SK-N-SH (cell line): Measurements from ENCODE around the gene RUVBL2. TPM values are rescaled to one million over a fixed set of nuclear protein-coding genes. Genes with fewer than 3 reads are reported as not detected.

ENCODE experiments used
- CTCF ChIA-PET: fragments of 300-600, 350-600 bp; formaldehyde crosslinking; extraction: SDS; loops from one replicate; lab custom pipeline; 2021; lab: Yijun Ruan, JAX
- POLR2A ChIA-PET: fragments of 350-600 bp; sonication (Branson Sonifier 250); formaldehyde crosslinking; extraction: SDS; loops from one replicate; lab custom pipeline; 2020; ENCODE audit warnings: antibody characterized with exemption, inconsistent platforms; lab: Yijun Ruan, JAX
- DNase-seq: peaks from one replicate; pipeline ENCODE4 v3.0.0; 2012
- H2AFZ ChIP-seq: fragments of 200-600 bp; sonication (generic); 2 replicates; pipeline ENCODE4 v1.8.1; 2016; ENCODE audit warnings: antibody characterized with exemption, mild to moderate bottlenecking, low read depth
- H3F3A ChIP-seq: fragments of 200-600 bp; sonication (generic); replicated peaks from 2 replicates; pipeline ENCODE3; 2016; ENCODE audit warnings: antibody characterized with exemption, mild to moderate bottlenecking; ENCODE audit not compliant: insufficient read depth
- H3K27ac ChIP-seq, 2 experiments: fragments of 200-500 bp in 1 of 2; fragments of 200-600 bp in 1 of 2; sonication (Bioruptor generic) in 1 of 2; sonication (generic), shearing (Covaris generic) in 1 of 2; 2 replicates each; pipeline versions ENCODE4 v1.5.1 to v1.6.1; 2014 to 2016; ENCODE audit warnings: low read depth in 2 of 2, inconsistent platforms in 1 of 2, low read length in 1 of 2, mild to moderate bottlenecking in 1 of 2, mixed read lengths in 1 of 2
- H3K27me3 ChIP-seq: fragments of 200-600 bp; sonication (generic), shearing (Covaris generic); 2 replicates; pipeline ENCODE4 v1.6.1; 2016; ENCODE audit warnings: mixed run types; ENCODE audit not compliant: insufficient read depth
- H3K36me3 ChIP-seq, 2 experiments: fragments of 200-500 bp in 1 of 2; fragments of 200-600 bp in 1 of 2; sonication (Bioruptor generic) in 1 of 2; sonication (generic) in 1 of 2; replicated peaks in 1 of 2; 2 replicates each; pipeline versions ENCODE3 to v1.5.1; 2014 to 2016; ENCODE audit warnings: low read length in 1 of 2, mild to moderate bottlenecking in 1 of 2; ENCODE audit not compliant: insufficient read depth in 2 of 2, control insufficient read depth in 1 of 2
- H3K4me1 ChIP-seq, 2 experiments: fragments of 200-500 bp in 1 of 2; fragments of 200-600 bp in 1 of 2; sonication (Bioruptor generic) in 1 of 2; sonication (generic), shearing (Covaris generic) in 1 of 2; 2 replicates each; pipeline versions ENCODE4 v1.5.1 to v1.6.1; 2014 to 2016; ENCODE audit warnings: low read depth in 1 of 2, low read length in 1 of 2, mixed run types in 1 of 2; ENCODE audit not compliant: insufficient read depth in 2 of 2, control insufficient read depth in 1 of 2
- H3K4me2 ChIP-seq: fragments of 200-600 bp; sonication (generic), shearing (Covaris generic); 2 replicates; pipeline ENCODE4 v1.6.1; 2017; ENCODE audit warnings: mixed run types
- H3K4me3 ChIP-seq, 2 experiments: fragments of 200-500 bp in 1 of 2; fragments of 200-600 bp in 1 of 2; sonication (Bioruptor generic) in 1 of 2; sonication (generic), shearing (Covaris generic) in 1 of 2; 2 replicates each; pipeline versions ENCODE4 v1.5.1 to v1.8.1; 2014 to 2016; ENCODE audit warnings: low read depth in 2 of 2, inconsistent platforms in 1 of 2, low read length in 1 of 2, mild to moderate bottlenecking in 1 of 2, mixed read lengths in 1 of 2, moderate library complexity in 1 of 2
- H3K79me2 ChIP-seq: fragments of 200-600 bp; sonication (generic); 2 replicates; pipeline ENCODE4 v1.8.1; 2017; ENCODE audit warnings: mild to moderate bottlenecking; ENCODE audit not compliant: insufficient read depth
- H3K9ac ChIP-seq: fragments of 200-600 bp; sonication (generic); 2 replicates; pipeline ENCODE4 v1.6.1; 2017; ENCODE audit warnings: mixed run types
- H3K9me2 ChIP-seq: fragments of 200-600 bp; sonication (generic); 2 replicates; pipeline ENCODE4 v1.6.1; 2017; ENCODE audit warnings: mixed run types
- H3K9me3 ChIP-seq: fragments of 200-600 bp; sonication (generic); 2 replicates; pipeline ENCODE4 v1.6.1; 2017; ENCODE audit warnings: mixed run types, mild to moderate bottlenecking, moderate library complexity
- H4K20me1 ChIP-seq: fragments of 200-600 bp; sonication (generic); 2 replicates; pipeline ENCODE4 v1.6.1; 2017; ENCODE audit warnings: mild to moderate bottlenecking, mixed run types; ENCODE audit not compliant: insufficient read depth
- CHD2 ChIP-seq: fragments of 150-350 bp; IDR thresholded peaks from 2 replicates; pipeline ENCODE4 v1.6.1; 2018; ENCODE audit warnings: low read length; ENCODE audit not compliant: partially characterized antibody
- EP300 ChIP-seq, 2 experiments: IDR thresholded peaks; 2 replicates each; pipeline versions ENCODE4 v1.4.0 to v1.6.1; 2012; ENCODE audit warnings: borderline replicate concordance in 1 of 2, low read depth in 1 of 2, low read length in 1 of 2
- EZH2phosphoT487 ChIP-seq: fragments of 200-600 bp; sonication (generic); IDR thresholded peaks from 2 replicates; pipeline ENCODE4 v1.6.1; 2017; ENCODE audit warnings: low read depth, mixed run types, mild to moderate bottlenecking, antibody characterized with exemption, moderate library complexity, borderline replicate concordance
- FOXM1 ChIP-seq: IDR thresholded peaks from 2 replicates; pipeline ENCODE4 v1.4.0; 2012; ENCODE audit warnings: low read depth, mild to moderate bottlenecking
- GABPA ChIP-seq: IDR thresholded peaks from 2 replicates; pipeline ENCODE4 v1.4.0; 2012; ENCODE audit warnings: low read depth, mild to moderate bottlenecking
- GATA2 ChIP-seq: sonication (generic); formaldehyde crosslinking; IDR thresholded peaks from 2 replicates; pipeline ENCODE4 v1.5.0; 2020; ENCODE audit warnings: mild to moderate bottlenecking, missing genetic modification reagents
- IRF3 ChIP-seq: fragments of 150-350 bp; IDR thresholded peaks from 2 replicates; pipeline ENCODE4 v1.6.1; 2016; ENCODE audit warnings: mild to moderate bottlenecking, low read depth, low read length
- MAX ChIP-seq: IDR thresholded peaks from 2 replicates; pipeline ENCODE4 v1.4.0; 2012; ENCODE audit warnings: low read depth
- MXI1 ChIP-seq: IDR thresholded peaks from 2 replicates; pipeline ENCODE4 v1.6.1; 2012; ENCODE audit warnings: mild to moderate bottlenecking, low read depth, low read length, improper control_type of control experiment
- NFIC ChIP-seq: IDR thresholded peaks from 2 replicates; pipeline ENCODE4 v1.4.0; 2012; ENCODE audit warnings: borderline replicate concordance
- NRF1 ChIP-seq: IDR thresholded peaks from 2 replicates; pipeline ENCODE4 v1.6.1; 2012; ENCODE audit warnings: low read depth, mild to moderate bottlenecking, low read length
- PBX3 ChIP-seq: IDR thresholded peaks from 2 replicates; pipeline ENCODE4; 2012
- POLR2AphosphoS5 ChIP-seq: IDR thresholded peaks from 2 replicates; pipeline ENCODE4 v1.6.1; 2012; ENCODE audit warnings: low read depth, low read length
- RCOR1 ChIP-seq: fragments of 150-350 bp; IDR thresholded peaks from 2 replicates; pipeline ENCODE4 v1.6.1; 2017; ENCODE audit warnings: antibody characterized with exemption, low read length
- RXRA ChIP-seq: IDR thresholded peaks from 2 replicates; pipeline ENCODE4 v1.4.0; 2012; ENCODE audit warnings: low read depth, mild to moderate bottlenecking, borderline replicate concordance
- SMC3 ChIP-seq: IDR thresholded peaks from 2 replicates; pipeline ENCODE4 v1.6.1; 2012; ENCODE audit warnings: low read depth, low read length, improper control_type of control experiment
- TAF1 ChIP-seq: IDR thresholded peaks from 2 replicates; pipeline ENCODE4 v1.6.1; 2012; ENCODE audit warnings: low read depth, mild to moderate bottlenecking, low read length, moderate library complexity, borderline replicate concordance
- TEAD4 ChIP-seq: IDR thresholded peaks from 2 replicates; pipeline ENCODE4 v1.4.0; 2012; ENCODE audit warnings: mild to moderate bottlenecking, borderline replicate concordance; ENCODE audit not compliant: insufficient read depth
- USF2 ChIP-seq: fragments of 150-350 bp; IDR thresholded peaks from 2 replicates; pipeline ENCODE4 v1.6.1; 2017; ENCODE audit warnings: antibody characterized with exemption, low read length, low read depth, borderline replicate concordance
- YY1 ChIP-seq: IDR thresholded peaks from 2 replicates; pipeline ENCODE4 v1.4.0; 2012; ENCODE audit warnings: low read depth, mild to moderate bottlenecking
- WGBS: methylation state at CpG from one replicate; pipeline ENCODE4 v1.1.6; 2017; ENCODE audit warnings: low lambda C conversion rate; 5-methylcytosine and 5-hydroxymethylcytosine counted together
- polyA plus RNA-seq, 3 experiments: library from polyadenylated mRNA; depleted of rRNA; stranded (reverse); fragments of >200 nt; gene quantifications; 2 replicates each; pipeline ENCODE4 v1.2.3, GENCODE V29; 2012
- TF ChIP-seq, protein P1 (sequence below): IDR thresholded peaks from 2 replicates; pipeline ENCODE4 v1.4.0; 2012; ENCODE audit warnings: low read depth, borderline replicate concordance

Gene RUVBL2
- polyA plus RNA-seq, 1 of the 3 experiments (the other 2 are of a cell fraction), result 459 TPM

DNA sequence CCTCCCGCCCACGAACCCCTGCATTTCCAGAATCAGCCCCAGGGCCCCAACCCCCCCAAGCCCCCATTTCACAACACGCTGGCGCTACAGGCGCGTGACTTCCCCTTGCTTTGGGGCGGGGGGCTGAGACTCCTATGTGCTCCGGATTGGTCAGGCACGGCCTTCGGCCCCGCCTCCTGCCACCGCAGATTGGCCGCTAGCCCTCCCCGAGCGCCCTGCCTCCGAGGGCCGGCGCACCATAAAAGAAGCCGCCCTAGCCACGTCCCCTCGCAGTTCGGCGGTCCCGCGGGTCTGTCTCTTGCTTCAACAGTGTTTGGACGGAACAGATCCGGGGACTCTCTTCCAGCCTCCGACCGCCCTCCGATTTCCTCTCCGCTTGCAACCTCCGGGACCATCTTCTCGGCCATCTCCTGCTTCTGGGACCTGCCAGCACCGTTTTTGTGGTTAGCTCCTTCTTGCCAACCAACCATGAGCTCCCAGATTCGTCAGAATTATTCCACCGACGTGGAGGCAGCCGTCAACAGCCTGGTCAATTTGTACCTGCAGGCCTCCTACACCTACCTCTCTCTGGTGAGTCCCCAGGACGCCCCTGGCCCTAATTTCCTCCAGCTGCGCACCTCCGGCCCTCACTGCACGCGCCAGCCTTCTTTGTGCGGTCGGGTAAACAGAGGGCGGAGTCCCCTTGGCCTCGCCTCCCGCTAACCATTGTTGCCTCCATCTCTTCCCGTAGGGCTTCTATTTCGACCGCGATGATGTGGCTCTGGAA lies 28.5 kb upstream of the RUVBL2 start, which contains the start of gene FTL (continued):
- no peak for TF ChIP-seq USF2
- peak; percentile 94 for TF ChIP-seq TAF1
- TF ChIP-seq GABPA, result no peak
- TF ChIP-seq CHD2, result peak; percentile 77
- no peak for TF ChIP-seq FOXM1
- peak; percentile 16; the same call in 1 of the 2 replicates for TF ChIP-seq PBX3
- TF ChIP-seq, protein P1, sequence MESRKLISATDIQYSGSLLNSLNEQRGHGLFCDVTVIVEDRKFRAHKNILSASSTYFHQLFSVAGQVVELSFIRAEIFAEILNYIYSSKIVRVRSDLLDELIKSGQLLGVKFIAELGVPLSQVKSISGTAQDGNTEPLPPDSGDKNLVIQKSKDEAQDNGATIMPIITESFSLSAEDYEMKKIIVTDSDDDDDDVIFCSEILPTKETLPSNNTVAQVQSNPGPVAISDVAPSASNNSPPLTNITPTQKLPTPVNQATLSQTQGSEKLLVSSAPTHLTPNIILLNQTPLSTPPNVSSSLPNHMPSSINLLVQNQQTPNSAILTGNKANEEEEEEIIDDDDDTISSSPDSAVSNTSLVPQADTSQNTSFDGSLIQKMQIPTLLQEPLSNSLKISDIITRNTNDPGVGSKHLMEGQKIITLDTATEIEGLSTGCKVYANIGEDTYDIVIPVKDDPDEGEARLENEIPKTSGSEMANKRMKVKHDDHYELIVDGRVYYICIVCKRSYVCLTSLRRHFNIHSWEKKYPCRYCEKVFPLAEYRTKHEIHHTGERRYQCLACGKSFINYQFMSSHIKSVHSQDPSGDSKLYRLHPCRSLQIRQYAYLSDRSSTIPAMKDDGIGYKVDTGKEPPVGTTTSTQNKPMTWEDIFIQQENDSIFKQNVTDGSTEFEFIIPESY, result no peak

- ChIA-PET POLR2A (interaction anchor here (0.8 to 0.9 kb wide), 2 partner anchors 11 to 27 kb away, joined by 3 read pairs; partner anchors contain the start of genes GYS1 and RUVBL2), CTCF (interaction anchor here (0.6 to 3.9 kb wide), 7 partner anchors 27 to 213 kb away, joined by 3 to 12 read pairs (median 6); partner anchors contain the start of genes GYS1, HSD17B14 and RUVBL2)
- Histone ChIP-seq H3K79me2 (peaks cover 19% of the 10 kb centered on the region), H4K20me1 (peaks cover 18% of the 10 kb centered on the region), H3K9me2 (no peaks in the 10 kb centered on the region), H3K27ac (peak overlapping the region; percentile 70 to 72), H3K27me3 (no peaks in the 10 kb centered on the region), H3K4me1 (peaks cover 17 to 26% of the 10 kb centered on the region in 2 experiments; a peak in 3 of 4 replicates), H3K4me3 (peak overlapping the region; percentile 68 to 74), H3K36me3 (peaks cover 13 to 27% of the 10 kb centered on the region in 2 experiments), H3K9ac (peak overlapping the region; percentile 92), H3F3A (peaks cover 52% of the 10 kb centered on the region), H2AFZ (no peak overlapping the region), H3K4me2 (peak overlapping the region; percentile 98), H3K9me3 (no peaks in the 10 kb centered on the region)
- peak; percentile 82 for DNase-seq
- 9% methylated on average over 34 of the region's 36 CpGs for WGBS
- TF ChIP-seq GATA2 (no peak), NFIC (no peak), MAX (peak; percentile 31; the same call in 1 of the 2 replicates), USF2 (no peak), YY1 (0 out of 2 replicates have a peak, but pooled peaks have one; percentile 9), EP300 (IDR thresholded peaks at IDR 0.05; ENCODE audit: borderline replicate concordance in 1 of 2, low read depth in 1 of 2, low read length in 1 of 2) (no peak), RCOR1 (no peak), MXI1 (peak; percentile 92), POLR2AphosphoS5 (peak; percentile 43; the same call in 1 of the 2 replicates), GABPA (no peak; the same call in 1 of the 2 replicates), TEAD4 (no peak), SMC3 (no peak), RXRA (no peak), TAF1 (no peak), NRF1 (no peak), IRF3 (no peak), EZH2phosphoT487 (no peak)
Observed at GRCh38 chr19:48965806-48966540, 27.7 kb upstream of the RUVBL2 start.
